AG04449 (cell line): ENCODE measurements around the gene SBF2.
"Not testable (repeated sequence)": the region's sequence is repeated elsewhere in the genome, so short reads cannot be mapped to it uniquely, and the experiment has no call there.

Experiments used
- CTCF ChIA-PET: fragments of 350-600 bp; formaldehyde crosslinking; extraction: SDS; loops from one replicate; lab custom pipeline; 2021; ENCODE audit warnings: antibody characterized with exemption; lab: Yijun Ruan, JAX
- POLR2A ChIA-PET: fragments of 400-600, 350-600 bp; formaldehyde crosslinking; extraction: SDS; loops from one replicate; lab custom pipeline; 2020; ENCODE audit warnings: antibody characterized with exemption, inconsistent platforms; lab: Yijun Ruan, JAX
- DNase-seq: peaks from one replicate; pipeline ENCODE4 v3.0.0-alpha.2; 2010; ENCODE audit warnings: low read depth, low spot score
- H3K4me3 ChIP-seq: 2 replicates; pipeline ENCODE4 v1.5.1; 2011; ENCODE audit warnings: low read depth, mild to moderate bottlenecking, control low read depth, low read length
- CTCF ChIP-seq: IDR thresholded peaks from one replicate; pipeline ENCODE4 v1.5.1; 2011; ENCODE audit warnings: mild to moderate bottlenecking, moderate library complexity, low read length, control low read depth, inconsistent platforms; ENCODE audit not compliant: insufficient read depth; ENCODE audit errors: missing control alignments

The SBF2 gene

GRCh38 chr11:9955391-9955790 lies 338.6 kb downstream of the SBF2 start:
- no peak for TF ChIP-seq CTCF
- ChIA-PET POLR2A (no interaction called here), CTCF (interaction anchor here (1.2 kb wide), 1 partner anchor 18 kb away, joined by 5 read pairs; no protein-coding TSS in a partner anchor)
- no peak overlapping the region for H3K4me3 ChIP-seq
- DNase-seq: no peak

GRCh38 chr11:9953994-9954626 lies 339.9 kb downstream of the SBF2 start:
- CTCF ChIA-PET: interaction anchor here (0.7 to 0.8 kb wide), 2 partner anchors 9 to 14 kb away, joined by 3 read pairs; no protein-coding TSS in a partner anchor
- POLR2A ChIA-PET: no interaction called here
- no peak overlapping the region for H3K4me3 ChIP-seq
- no peak for DNase-seq
- TF ChIP-seq CTCF: no peak

- ChIA-PET CTCF (interaction anchor here (1.4 kb wide), 1 partner anchor 20 kb away, joined by 6 read pairs; no protein-coding TSS in a partner anchor), POLR2A (no interaction called here)
- no peak for DNase-seq
- TF ChIP-seq CTCF: no peak
- no peak overlapping the region for H3K4me3 ChIP-seq
Measured at GRCh38 chr11:9952511-9953196, 341.4 kb downstream of the SBF2 start.

GRCh38 chr11:9951807-9952206 lies 342.2 kb downstream of the SBF2 start:
- POLR2A ChIA-PET: no interaction called here
- CTCF ChIA-PET: interaction anchor here (0.7 to 1.4 kb wide), 2 partner anchors 17 to 21 kb away, joined by 3 to 6 read pairs; no protein-coding TSS in a partner anchor
- DNase-seq: no peak
- no peak overlapping the region for H3K4me3 ChIP-seq
- no peak for TF ChIP-seq CTCF

- POLR2A ChIA-PET: no interaction called here
- CTCF ChIA-PET: interaction anchor here (0.6 to 1.2 kb wide), 3 partner anchors 22 to 416 kb away, joined by 3 to 4 read pairs (median 3); no protein-coding TSS in a partner anchor
- no peak for TF ChIP-seq CTCF
- H3K4me3 ChIP-seq: no peak overlapping the region
- DNase-seq: no peak
Measured at GRCh38 chr11:9950462-9950861, 343.6 kb downstream of the SBF2 start.

- no peak overlapping the region for H3K4me3 ChIP-seq
- DNase-seq: no peak
- TF ChIP-seq CTCF: no peak
- CTCF ChIA-PET: interaction anchor here (2.5 kb wide), 1 partner anchor 26 kb away, joined by 8 read pairs; no protein-coding TSS in a partner anchor
- POLR2A ChIA-PET: no interaction called here
Measured at GRCh38 chr11:9947231-9947864, 346.7 kb downstream of the SBF2 start.

GRCh38 chr11:9945680-9946079 lies 348.3 kb downstream of the SBF2 start:
- CTCF ChIA-PET, H3K4me3 ChIP-seq, DNase-seq, POLR2A ChIA-PET: not testable (repeated sequence)
